GM18511 (cell line): ENCODE data around the gene PPP1R13B.

Source experiments
- ATAC-seq: cut with Tn5 transposase; IDR thresholded peaks from one replicate; pipeline ENCODE4 v1.9.1; 2021; ENCODE audit warnings: mild to moderate bottlenecking, moderate library complexity; ENCODE audit not compliant: unreplicated experiment

The PPP1R13B gene

DNA sequence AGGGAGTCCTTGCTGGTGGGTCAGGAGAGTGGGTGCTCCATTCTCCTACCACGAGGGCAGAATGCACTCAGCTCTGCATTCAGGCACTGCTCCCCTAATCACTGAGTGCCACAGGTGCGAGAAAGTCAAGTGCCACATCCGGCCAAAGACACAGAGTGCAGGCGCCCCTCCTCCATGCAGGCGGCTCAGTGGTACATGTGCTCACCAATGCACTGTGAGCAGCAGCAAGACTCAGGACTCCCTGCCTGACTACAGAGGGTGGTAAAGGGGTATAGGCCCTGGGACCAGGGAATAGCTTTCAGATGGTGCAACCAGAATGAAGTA is 98.9 kb downstream of the PPP1R13B start:
- no peak for ATAC-seq

GRCh38 chr14:103746701-103747100 is 100.7 kb downstream of the PPP1R13B start:
- ATAC-seq = no peak

GRCh38 chr14:103745424-103745823 is 102.0 kb downstream of the PPP1R13B start:
- no peak for ATAC-seq

GRCh38 chr14:103744621-103745395 is 102.6 kb downstream of the PPP1R13B start:
- no peak for ATAC-seq

GRCh38 chr14:103743691-103744090 is 103.7 kb downstream of the PPP1R13B start:
- ATAC-seq = no peak

DNA sequence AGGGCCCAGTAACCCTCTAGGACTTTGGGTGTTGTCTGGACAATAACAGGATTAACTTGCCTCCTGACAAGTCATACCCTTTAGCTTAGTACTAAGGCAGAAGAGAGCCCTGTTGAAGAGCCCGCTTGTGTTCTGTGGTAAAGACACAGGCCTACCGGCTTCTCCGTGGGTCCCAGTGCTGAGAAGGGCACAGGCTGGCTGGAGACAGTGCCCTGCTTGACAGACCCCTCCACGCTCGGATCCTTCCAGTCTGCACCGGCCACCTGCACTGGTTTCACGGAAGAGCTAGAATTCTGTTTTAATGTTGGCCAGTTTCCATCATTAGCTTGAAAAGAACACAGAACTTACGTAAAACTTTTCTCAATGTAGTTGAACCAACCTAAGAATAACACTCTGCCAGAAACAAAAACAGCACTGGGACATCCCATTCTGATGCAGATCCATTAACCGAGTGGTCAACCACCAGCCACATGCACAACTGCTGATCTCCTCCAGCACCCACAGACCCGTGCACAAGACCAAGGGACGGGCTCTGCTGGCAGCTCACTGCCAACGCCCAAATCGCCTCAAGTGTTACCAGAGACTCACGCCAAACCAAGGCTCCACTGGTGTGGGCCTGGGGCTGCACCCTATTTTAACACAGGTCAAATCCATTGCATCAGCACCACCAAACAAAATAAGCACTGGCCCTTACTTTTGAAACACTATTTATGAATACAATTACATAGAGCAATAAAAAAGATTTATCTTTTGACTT is 104.7 kb downstream of the PPP1R13B start:
- no peak for ATAC-seq

DNA sequence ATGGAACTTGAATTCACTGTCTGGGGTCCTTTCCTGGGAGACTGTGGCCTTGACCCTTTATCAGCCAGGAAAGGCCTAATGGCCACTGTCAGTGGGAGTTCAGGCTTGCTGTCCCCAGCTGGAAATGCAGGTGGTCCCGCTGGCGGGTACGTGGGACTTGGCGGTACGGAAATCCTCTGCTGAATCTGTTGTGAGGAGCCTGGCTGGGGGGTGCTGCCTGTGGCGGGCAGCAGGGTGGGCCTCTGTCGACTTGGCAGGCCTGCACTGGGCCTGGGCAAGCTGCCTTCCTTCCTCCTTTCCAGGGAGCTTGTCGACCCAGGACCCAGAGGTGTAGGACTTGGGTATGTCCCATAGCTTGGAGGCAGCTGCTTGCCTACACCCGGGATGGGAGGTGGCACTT is 105.5 kb downstream of the PPP1R13B start:
- ATAC-seq = no peak

GRCh38 chr14:103740991-103741689 is 106.2 kb downstream of the PPP1R13B start:
- ATAC-seq = no peak

GRCh38 chr14:103739793-103740501 is 107.4 kb downstream of the PPP1R13B start:
- ATAC-seq = no peak

DNA sequence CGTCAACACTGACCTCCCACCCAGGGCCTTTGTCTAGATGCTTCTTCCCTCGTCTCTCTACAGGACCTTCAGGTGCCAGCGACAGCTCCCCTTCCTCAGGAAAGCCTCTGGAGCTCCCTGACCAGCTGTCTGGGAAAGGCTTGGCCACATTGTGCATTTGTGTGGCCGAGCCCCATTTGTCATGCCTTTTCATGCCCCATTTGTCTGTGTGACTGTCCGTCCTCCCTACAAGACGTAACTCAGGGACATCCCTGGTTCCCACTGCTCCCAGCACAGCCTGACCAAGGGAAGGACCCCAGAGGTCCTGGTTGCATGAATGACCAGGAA is 107.9 kb downstream of the PPP1R13B start:
- no peak for ATAC-seq

DNA sequence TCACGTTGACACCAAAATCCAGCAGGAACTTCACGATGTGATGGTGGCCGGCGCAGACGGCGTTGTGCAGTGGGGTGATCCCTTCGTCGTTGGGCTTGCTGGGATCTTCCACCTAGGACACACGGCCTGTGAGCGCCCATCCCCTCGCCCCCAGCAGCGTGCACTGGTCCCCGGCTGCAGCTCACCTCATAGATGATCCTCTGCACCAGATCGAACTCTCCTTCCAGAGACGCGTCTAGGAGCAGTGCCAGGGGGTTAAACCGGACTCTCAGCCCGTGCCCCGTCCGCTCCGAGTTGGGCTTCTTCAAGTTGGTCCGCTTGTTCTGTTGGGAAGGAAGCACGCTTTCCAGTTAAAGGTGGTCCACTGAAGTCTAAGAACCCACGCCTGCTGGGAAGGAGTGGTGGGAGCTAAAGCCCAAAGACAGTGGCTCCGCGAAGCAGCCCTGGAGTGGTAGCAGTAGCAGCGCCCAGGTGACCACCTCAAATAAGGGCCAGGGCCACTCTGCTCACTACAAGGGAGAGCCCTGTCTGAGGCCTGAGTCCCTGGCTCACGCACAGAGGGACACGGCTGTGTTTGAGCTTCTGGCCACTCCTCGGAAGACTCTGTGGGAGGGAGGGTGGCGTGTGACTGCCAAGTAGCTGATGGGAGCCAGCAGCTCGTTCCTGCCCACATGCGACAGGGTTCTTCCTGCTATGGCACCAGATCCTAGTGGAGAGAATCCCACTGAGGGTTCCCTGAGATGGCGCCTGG is 108.5 kb downstream of the PPP1R13B start:
- ATAC-seq = no peak

GRCh38 chr14:103738166-103738565 is 109.2 kb downstream of the PPP1R13B start:
- no peak for ATAC-seq

GRCh38 chr14:103737432-103738045 is 109.8 kb downstream of the PPP1R13B start:
- no peak for ATAC-seq

DNA sequence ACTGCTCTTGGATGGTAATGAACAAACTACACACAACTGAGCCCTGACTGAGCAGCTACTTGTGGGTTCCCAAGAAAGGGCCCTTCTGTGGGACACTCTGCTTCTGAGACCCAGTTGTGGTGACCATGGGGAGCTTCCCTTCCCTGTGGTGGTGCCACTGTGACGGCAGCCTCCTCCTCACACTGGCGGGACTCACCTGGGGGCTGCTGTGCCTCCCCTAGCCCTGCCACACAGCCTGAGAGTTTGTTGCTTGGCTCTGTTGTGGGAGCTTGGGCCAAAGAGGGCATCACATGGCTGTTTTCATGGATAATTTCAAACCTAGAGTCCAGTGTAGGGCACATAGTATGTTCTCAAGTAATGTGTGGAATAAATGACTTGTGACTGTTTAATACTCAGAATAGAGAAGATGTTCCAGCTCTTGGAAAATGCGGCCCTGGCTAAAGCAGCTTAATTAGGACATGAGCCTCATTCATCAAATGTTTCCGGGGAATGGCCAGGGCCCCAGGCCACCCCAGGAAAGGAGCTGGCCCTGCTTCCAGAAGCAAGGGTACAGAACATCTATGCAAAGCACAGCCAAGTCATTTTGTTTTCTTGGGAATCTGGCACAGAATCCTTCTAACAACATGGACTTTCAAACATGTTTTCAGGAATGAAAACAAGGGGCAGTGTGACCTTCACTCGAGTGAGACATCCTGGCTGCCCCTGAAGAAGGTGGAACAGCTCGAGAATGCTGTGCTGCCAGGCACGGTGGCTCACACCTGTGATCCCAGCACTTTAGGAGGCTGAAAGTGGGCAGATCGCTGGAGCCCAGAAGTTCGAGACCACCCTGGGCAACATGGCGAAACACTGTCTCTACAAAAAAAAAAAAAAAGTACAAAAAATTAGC is 110.6 kb downstream of the PPP1R13B start:
- ATAC-seq = no peak

- ATAC-seq = no peak
Measured at GRCh38 chr14:103735815-103736545, 111.4 kb downstream of the PPP1R13B start.

DNA sequence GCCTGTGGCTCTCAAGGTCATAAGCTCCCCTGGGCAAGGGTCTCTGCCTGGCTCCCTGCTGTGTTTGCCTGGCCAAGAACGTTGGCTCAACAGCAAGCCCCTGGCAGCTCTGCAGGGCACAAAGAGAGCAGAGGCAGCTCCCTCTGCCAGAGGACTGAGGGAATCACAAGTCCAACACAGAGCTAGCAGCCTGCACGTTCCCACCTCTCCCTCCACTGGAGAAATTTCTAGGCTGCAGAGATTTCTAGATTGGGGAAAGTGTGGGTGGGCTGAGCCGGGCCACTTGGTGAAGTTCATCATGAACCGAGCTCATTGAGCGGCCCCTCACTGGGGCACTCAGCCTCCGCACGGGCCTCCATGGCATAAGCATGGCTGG is 111.9 kb downstream of the PPP1R13B start:
- no peak for ATAC-seq

DNA sequence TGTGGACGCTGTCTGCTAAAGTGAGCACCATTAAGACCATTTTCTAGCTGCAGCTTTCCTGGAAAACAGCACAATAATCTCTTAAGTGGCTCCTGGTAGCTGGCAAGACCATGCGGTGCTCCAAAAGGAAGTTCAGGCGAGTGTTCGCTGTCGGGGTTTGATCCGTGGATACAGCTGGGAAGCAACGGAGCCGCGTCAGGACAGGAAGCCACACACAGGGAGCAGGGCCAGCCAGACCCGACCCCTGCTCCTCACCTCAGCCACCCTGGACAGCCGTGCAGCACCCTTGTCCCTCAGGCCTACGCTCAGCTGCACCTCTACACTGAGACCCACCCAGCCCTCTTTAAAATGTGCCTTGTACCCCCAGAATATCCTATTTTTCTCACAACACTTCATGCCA is 112.4 kb downstream of the PPP1R13B start:
- ATAC-seq = no peak

DNA sequence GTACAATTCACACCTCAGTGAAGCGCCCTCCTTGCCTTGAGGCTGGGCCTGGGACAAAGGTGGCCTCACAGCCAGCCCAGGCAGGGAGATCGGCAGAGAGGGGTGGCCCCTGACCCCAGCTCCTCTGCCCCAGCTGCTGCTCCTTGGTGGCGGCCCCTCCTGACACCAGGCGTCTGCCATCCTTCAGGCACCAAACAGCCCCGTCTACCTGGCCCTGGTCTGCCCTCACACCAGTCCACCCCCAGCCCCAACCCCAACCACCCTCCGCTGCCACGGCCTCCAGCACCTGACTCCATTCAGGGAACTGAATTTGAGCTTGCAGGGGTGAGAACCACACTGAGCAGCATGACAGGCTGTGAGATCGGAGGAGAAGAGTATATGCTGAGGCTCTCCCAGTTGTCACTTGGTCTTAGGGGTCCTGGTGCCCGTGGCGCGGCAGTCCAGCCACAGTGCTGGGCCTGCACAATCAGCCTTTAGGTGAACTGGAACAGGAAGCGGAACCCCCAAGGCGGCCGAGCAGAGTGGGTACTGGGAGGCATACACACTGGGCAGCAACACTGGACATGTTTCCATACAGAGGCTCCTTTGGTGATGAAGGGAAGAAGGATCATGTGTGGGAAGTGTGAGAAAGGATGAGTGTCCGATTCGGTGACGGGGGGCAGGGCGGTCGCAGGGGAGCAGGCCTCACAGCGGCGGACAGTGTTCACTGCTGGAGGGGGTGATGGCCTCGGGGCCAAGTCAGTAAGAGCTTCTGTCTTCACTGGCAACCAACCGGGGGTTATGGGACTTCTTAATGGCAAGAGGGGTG is 113.1 kb downstream of the PPP1R13B start:
- ATAC-seq = no peak
